ENCODE results near the gene DAAM1.

DNA sequence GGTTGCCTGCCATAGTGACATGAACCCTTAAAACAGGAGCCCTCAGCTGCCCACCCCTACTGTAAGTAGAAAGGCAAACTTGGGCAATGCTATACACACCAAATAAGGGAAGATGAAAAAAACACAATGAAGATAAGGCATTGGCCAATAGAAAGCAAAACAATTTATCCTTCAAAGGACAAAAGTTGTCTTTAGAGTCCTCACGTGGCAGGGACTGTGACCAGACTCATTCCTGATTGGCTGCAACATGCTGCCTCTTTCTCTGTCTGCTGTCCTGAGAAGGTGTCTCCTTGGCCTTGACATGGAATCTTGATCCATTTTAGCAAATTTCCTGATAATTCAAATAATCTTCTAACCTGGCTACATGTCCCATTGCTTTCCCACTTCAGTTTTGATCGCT, 144.8 kb downstream of the DAAM1 start:
- TF ChIP-seq, protein P1, sequence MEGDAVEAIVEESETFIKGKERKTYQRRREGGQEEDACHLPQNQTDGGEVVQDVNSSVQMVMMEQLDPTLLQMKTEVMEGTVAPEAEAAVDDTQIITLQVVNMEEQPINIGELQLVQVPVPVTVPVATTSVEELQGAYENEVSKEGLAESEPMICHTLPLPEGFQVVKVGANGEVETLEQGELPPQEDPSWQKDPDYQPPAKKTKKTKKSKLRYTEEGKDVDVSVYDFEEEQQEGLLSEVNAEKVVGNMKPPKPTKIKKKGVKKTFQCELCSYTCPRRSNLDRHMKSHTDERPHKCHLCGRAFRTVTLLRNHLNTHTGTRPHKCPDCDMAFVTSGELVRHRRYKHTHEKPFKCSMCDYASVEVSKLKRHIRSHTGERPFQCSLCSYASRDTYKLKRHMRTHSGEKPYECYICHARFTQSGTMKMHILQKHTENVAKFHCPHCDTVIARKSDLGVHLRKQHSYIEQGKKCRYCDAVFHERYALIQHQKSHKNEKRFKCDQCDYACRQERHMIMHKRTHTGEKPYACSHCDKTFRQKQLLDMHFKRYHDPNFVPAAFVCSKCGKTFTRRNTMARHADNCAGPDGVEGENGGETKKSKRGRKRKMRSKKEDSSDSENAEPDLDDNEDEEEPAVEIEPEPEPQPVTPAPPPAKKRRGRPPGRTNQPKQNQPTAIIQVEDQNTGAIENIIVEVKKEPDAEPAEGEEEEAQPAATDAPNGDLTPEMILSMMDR (IDR thresholded peaks at IDR 0.05): no peak
- no peak for TF ChIP-seq POLR2A (IDR thresholded peaks at IDR 0.05)
